ENCODE measurements around the gene AGBL5. TPM values are rescaled to one million over a fixed set of nuclear protein-coding genes. Genes with fewer than 3 reads are reported as not detected.

AGBL5 gene
- total and polyA plus RNA-seq, 12 donors, result 4.2 to 16.8 (median 10.4) TPM

GRCh38 chr2:27038631-27039339, 12.7 kb upstream of the AGBL5 start:
- intact Hi-C loops (cut with DNase I), result loop anchor here in 2 of 10 donors (10.0 kb wide), 1 partner anchor 46 kb away; the partner anchor contains the start of gene KHK (in 2 of the 2)
- Histone ChIP-seq H3K27me3 (no peaks in the 10 kb centered on the region), H3K9me3 (no peaks in the 10 kb centered on the region), H3K36me3 (peaks cover 0 to 93% (median 59%) of the 10 kb centered on the region in 9 donors), H3K4me3 (no peak overlapping the region), H3K27ac (no peak overlapping the region), H3K4me1 (peaks cover 0 to 25% (median 15%) of the 10 kb centered on the region in 9 donors)
- WGBS, 2 donors, result 84 to 88% methylated on average over 17 of the region's 17 CpGs
- TF ChIP-seq, protein P1, sequence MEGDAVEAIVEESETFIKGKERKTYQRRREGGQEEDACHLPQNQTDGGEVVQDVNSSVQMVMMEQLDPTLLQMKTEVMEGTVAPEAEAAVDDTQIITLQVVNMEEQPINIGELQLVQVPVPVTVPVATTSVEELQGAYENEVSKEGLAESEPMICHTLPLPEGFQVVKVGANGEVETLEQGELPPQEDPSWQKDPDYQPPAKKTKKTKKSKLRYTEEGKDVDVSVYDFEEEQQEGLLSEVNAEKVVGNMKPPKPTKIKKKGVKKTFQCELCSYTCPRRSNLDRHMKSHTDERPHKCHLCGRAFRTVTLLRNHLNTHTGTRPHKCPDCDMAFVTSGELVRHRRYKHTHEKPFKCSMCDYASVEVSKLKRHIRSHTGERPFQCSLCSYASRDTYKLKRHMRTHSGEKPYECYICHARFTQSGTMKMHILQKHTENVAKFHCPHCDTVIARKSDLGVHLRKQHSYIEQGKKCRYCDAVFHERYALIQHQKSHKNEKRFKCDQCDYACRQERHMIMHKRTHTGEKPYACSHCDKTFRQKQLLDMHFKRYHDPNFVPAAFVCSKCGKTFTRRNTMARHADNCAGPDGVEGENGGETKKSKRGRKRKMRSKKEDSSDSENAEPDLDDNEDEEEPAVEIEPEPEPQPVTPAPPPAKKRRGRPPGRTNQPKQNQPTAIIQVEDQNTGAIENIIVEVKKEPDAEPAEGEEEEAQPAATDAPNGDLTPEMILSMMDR (IDR thresholded peaks at IDR 0.05), result no peak
- DNase-seq (no peak), ATAC-seq (no peak)

GRCh38 chr2:27039426-27039825, 12.0 kb upstream of the AGBL5 start:
- no peak overlapping the region for H3K4me3 ChIP-seq
- DNase-seq (no peak), ATAC-seq (no peak)
- no peak overlapping the region for H3K27ac ChIP-seq
- TF ChIP-seq, protein P1 (IDR thresholded peaks at IDR 0.05), result no peak
- peaks cover 0 to 92% (median 59%) of the 10 kb centered on the region in 9 donors for H3K36me3 ChIP-seq
- H3K27me3 ChIP-seq, result no peaks in the 10 kb centered on the region
- H3K9me3 ChIP-seq, result no peaks in the 10 kb centered on the region
- intact Hi-C loops (cut with DNase I), result loop anchor here in 2 of 10 donors (10.0 kb wide), 1 partner anchor 45 kb away; the partner anchor contains the start of gene KHK (in 2 of the 2)
- WGBS, 2 donors, result 92 to 96% methylated on average over 6 of the region's 6 CpGs
- peaks cover 0 to 18% (median 9%) of the 10 kb centered on the region in 9 donors for H3K4me1 ChIP-seq

- peak in 1 of 8 donors; percentile 15 for ATAC-seq
- no peak for DNase-seq
- H3K4me1 ChIP-seq, result peaks cover 0 to 14% (median 4%) of the 10 kb centered on the region in 9 donors
- H3K27me3 ChIP-seq, result no peaks in the 10 kb centered on the region
- 93 to 100% methylated on average over 7 of the region's 7 CpGs for whole genome bisulfite sequencing, 2 donors
- intact Hi-C loops (cut with DNase I), result loop anchor here in 2 of 10 donors (10.0 kb wide), 1 partner anchor 45 kb away; the partner anchor contains the start of gene KHK (in 2 of the 2)
- TF ChIP-seq, protein P1 (IDR thresholded peaks at IDR 0.05), result no peak
- H3K36me3 ChIP-seq, result peaks cover 0 to 87% (median 59%) of the 10 kb centered on the region in 9 donors
- no peak overlapping the region for H3K27ac ChIP-seq
- no peak overlapping the region for H3K4me3 ChIP-seq
- no peaks in the 10 kb centered on the region for H3K9me3 ChIP-seq
These were observed 11.6 kb upstream of the AGBL5 start for GRCh38 chr2:27039871-27040270.

GRCh38 chr2:27040282-27040681, 11.2 kb upstream of the AGBL5 start:
- TF ChIP-seq, protein P1 (IDR thresholded peaks at IDR 0.05), result no peak
- ATAC-seq (peak in 1 of 8 donors; percentile 35), DNase-seq (no peak)
- H3K4me1 ChIP-seq, result peaks cover 0 to 10% (median under 1%) of the 10 kb centered on the region in 9 donors
- H3K36me3 ChIP-seq, result peaks cover 0 to 83% (median 56%) of the 10 kb centered on the region in 9 donors
- WGBS, 2 donors, result 95 to 97% methylated on average over 8 of the region's 8 CpGs
- H3K9me3 ChIP-seq, result no peaks in the 10 kb centered on the region
- intact Hi-C loops (cut with DNase I), result no loop called here
- no peak overlapping the region for H3K27ac ChIP-seq
- H3K4me3 ChIP-seq, result no peak overlapping the region
- no peaks in the 10 kb centered on the region for H3K27me3 ChIP-seq

Measured in heart right ventricle (tissue), 16 donors.